NCI-H1694 treated with DMSO at 0.1 percent for 48 hours (cell line): ENCODE results near the gene LGALS9B.
"Not testable (repeated sequence)": the region's sequence is repeated elsewhere in the genome, so short reads cannot be mapped to it uniquely, and the experiment has no call there.

Source experiments
- DNase-seq: peaks from one replicate; lab custom pipeline; 2025; lab: John Stamatoyannopoulos, UW

LGALS9B gene

DNA sequence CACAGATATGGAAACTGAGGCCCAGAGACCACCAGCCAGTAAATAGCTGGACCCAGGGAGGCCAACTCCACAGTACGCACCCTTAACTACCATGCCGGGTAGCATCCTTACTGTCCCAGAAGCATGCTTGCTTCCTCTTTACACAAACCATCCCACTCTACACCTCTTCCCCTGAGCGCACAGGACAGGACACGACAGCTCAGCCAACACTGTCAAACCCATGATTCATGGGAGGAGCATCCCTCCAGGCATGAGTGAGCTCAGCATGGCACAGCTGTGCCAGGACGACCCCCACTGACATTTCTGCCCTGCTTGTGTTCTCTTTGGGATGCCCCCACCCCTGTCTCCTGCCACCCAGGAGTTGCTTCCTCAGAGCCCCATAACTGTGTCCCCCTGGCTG is 340 bp downstream of the LGALS9B start:
- not testable (repeated sequence) for DNase-seq

DNA sequence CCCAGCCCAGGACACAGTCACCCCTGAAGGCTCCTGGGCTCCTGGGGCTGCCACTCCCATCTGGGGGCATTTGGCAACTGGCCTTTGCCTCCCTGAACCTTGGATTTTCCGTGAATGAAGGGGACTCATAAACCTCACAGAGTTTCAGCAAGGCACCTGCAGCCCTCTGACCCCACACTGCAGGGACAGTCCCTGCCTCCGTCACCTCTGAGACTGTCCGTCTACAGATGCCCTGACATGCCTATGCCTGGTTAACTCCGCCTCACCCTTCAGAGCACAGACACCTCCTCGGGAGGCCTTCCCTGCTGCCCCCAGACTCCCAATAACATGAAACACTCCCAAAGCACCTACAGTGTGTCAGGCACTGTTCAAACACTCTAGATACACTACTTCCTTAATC is 786 bp downstream of the LGALS9B start:
- DNase-seq: not testable (repeated sequence)

DNA sequence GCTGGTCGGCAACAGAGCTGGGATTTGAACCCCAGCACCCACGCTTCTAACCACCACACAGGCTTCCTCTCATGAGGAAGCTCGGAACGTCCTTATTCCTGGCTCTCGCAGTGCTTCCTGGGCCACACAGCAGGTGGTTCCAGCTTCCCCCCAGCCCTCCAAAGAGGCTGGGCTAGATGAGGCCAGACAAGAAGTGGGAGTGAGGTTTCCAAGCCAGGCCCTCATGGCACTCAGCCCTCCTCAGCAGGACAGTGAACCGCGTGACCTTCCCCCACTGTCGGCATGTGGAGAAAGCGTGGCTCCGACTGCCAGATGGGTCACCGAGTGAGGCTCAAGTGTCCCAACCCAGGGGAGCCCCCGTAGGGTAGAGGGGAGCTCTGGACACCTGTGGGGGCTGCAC is 1.8 kb downstream of the LGALS9B start:
- DNase-seq: not testable (repeated sequence)

DNA sequence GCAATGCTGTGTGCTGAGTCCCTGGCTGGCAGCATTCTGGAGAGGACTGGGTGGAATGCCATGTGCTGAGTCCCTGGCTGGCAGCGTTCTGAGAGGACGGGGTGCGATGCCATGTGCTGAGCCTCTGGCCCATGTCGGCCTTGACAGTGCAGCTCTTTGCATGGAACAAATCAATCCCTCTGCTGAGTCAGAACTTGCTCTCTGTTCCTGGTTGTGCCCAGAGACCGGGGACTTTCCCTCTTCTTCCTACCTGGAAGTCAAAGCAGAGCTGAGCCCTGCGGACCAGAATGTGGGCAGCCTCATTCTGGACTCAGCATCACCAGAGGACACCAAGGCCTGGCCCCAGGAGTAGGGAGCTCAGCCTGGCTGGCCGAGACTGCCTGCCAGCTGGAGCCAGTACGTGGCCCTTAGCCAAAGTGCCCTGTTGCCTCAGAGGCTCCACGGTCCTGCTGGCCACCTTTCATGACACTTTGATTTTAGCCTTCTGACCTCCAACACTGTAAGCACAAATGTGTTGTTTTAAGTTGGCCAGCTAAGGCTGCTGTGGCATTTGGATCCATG is 2.4 kb downstream of the LGALS9B start:
- DNase-seq: not testable (repeated sequence)

DNA sequence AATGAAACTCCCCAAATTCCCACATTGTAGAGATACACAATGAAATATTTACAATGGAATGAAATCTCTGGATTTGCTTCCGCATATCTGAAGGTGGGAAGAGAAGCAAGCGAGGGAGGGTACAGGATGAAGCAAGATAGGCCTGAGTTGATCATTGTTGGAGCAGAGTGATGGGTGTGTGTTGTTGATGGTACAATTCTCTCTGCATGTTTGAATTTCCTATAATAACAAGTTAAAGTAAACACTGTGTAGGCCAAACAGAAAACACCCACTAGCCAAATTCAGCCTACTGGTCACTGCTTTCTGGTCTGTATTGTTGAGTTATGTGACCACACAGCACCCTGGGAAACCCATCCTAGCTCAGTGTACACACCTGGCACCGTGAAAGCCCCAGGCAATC is 5.2 kb downstream of the LGALS9B start:
- DNase-seq: not testable (repeated sequence)

DNA sequence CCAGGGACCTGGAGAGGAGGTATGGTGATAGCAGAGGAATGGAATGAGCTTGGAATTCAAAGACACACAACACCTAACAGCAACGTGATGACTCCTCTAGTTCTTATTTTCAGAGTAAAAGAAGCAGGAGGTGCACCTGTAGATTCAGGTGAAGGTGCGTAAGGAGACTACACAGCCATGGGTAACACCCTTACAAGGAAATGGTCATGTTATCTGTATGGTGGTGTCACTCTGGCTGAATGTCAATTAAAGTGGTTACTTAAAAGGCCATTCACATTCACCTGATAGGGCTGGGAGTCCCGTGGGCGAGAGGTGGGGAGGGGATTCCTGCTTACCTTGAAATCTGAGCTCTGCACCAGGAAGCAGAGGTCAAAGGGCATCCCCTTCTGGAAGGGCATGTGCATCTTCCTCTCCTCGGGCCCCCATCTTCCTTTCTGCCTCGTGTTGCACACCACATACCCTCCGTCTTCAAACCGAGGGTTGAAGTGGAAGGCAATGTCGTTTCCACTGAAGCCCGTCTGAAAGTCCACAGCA is 9.4 kb downstream of the LGALS9B start:
- not testable (repeated sequence) for DNase-seq

DNA sequence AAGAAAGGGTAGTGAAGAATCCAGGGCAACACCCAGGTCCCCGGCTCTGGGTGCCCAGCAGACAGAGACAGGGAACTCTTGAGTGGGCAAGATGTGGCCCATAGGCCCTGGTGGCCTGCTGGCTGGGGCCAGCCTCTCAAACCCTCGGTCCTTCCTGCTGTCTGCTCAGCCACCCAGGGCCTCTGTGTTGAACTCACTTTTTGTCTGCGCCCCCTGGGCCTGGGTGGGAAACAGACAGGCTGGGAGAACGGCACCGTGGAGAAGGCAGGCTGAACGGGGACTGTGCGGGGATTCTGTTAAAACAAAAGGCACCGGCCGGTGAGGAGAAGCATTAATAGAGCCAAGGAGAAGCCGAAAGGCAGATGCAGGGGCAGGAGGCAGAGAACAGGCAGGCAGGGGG is 12.2 kb downstream of the LGALS9B start:
- not testable (repeated sequence) for DNase-seq

DNA sequence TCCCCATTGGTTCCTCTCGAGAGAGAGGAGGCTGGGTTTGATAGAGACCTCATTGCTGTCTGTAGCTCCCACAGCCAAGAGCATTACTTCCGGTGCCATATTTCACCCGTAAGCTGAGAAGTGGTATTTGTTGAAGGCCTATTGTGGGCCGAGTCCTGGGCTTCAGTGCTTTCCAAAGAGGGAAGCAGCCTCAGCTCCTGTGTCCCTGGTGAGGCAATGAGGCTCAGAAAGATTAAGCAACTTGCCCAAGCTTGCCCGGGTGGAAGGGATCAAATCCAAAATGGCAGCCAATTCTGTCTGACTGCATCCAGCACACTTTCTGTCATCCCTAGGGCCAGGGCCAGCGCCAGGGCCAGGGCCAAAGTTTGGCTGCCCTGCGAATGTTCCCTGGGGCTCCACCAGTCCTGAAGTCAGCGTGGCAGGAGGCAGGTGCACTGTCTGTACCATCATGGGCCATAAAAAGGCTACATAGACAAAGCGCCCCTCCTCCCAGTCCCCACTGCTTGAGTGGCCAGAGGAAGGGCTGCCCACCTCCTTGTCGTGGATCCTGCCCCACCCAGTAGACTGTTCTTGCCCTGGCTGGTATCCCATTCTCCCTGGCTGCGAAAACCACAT is 13.4 kb downstream of the LGALS9B start:
- DNase-seq: not testable (repeated sequence)

DNA sequence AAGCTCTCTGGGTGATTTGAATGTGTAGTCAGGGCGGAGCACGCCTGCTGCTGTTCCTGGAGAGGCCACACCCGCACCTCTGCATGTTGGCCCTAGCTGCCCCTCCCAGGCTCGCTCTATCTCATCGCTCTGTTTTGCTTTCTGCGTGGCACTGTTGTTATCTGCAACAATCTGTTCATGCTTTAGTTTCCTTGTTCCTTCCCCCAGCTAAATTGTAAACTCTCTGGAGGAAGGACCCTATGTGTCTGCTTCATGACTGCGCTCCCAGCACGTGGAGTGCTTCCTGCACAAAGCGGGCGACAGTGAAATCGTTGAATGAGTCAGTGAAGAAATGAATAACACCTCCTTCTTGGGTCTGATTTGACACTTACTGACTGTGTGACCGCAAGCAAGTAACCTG is 16.5 kb downstream of the LGALS9B start:
- not testable (repeated sequence) for DNase-seq

DNA sequence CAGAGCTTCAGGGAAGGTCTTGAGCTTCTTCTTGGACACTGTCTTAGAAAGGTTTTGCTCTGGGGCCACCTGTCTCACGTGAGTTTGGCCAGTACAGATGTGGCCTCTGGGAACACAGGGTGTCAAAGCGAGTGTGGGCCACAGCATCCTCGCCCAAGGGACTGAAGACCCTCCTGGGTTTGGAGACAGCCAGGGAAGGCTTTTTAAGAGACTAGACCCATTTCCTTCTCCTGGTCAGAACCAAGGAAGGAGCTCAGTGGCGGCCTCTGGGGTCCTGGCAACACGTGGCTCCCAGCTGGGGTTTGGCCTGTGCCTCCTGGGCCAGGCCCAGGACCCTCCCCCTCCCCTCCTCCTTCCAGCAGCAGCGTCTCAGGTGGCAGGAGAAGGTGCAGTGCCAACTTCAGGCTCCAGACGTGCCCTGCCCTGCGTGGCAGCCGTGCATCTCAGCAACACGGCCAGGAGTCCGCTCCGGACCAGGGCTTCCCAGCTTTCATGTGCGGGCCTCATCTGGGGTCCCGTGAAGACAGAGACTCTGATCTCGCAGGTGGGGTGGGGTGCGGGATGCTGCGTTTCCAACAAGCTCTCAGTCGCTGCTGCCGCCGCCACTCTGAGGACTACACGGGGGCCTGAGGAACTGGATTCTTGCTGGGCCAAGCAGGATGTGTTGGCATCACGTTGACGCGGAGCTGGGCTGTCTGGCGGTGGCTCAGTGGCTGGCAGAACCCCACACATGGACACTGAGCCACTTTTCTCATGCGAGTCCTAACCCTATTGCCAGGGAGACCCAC is 19.6 kb downstream of the LGALS9B start:
- DNase-seq: not testable (repeated sequence)

DNA sequence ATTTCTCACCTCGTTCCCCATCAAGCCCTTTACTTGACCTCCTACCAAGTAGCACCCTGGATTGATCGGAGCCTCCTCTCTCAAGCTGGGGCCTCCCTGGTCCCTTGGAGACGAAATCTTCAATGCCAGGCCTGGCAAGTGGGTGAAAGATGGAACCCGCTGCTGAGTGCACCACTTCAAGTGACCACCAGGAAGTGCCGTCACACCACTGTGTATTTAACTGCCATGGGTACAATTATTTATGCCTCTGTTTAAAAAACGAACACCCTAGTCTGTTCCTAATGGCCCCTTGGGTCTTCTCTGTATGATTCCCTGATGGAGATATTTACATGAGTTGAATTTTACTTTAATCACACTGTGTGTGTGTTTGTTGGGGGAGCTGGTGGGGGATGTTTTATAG is 20.4 kb downstream of the LGALS9B start:
- not testable (repeated sequence) for DNase-seq

DNA sequence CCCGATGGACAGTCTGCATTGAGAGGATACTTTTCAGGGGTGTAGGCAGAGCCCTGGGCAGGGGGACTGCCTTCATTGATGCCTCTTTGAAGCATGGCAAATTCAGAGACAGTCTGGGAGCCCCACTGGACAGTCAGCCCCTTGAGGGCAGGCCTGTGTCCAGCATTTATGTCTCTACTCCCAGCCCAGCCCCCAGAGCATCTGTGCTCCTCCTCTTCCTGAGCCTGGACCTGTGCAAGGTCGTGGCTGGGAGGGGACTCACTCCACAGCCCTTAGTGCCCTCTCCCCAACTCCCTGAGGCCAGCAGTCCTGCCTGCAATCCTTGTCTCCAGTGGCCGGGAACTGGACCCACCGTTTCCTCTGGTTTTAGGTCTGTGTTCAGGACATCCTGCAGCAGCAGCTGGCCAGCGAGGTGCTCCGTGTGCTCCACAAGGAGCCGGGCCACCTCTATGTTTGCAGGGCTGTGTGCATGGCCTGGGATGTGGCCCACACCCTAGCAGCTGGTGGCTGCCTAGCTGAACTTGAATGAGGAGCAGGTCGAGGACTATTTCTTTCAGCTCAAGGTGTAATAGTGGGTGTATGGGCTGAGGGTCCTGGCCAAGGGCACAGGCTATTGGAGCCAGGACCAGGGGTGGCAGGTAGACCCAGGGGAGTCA is 22.6 kb downstream of the LGALS9B start:
- not testable (repeated sequence) for DNase-seq

DNA sequence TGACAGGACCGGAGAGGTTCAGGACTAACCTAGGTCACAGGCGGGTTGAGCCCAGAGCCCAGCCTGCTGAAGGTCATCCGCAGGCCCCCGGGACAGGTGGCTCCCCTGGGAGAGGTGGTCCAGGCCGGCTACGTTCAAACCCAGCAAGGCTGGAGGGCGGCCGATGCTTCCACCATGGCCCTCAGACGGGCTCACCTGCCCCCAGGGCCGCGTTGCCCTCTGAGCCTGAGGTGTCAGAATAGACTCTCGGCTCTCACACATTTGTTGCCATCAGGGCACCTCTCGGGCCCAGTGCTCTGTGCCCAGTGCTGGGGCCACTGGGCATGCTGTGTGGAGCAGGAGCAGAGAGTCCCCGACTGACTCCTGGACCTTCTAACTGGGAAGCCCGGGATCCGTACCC is 23.2 kb downstream of the LGALS9B start:
- not testable (repeated sequence) for DNase-seq

DNA sequence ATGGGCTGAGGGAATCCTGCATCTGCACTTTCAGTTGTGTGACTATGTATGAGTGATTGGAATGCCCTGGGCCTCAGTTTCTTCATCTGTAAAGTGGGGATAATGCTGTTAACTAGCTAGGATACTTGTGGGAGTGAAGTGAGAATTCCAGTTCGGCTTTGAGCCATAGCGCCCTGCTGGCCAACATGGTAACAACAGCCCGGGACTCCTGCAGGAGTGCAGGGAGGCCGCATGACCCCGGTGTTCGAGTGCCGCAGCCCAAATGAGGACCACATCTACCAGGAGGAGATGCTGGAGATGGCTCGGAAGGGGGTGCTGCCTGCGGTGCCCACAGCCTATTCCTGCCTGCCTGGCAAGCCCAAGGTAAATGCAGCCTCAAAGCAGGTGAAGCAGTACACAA is 23.7 kb downstream of the LGALS9B start:
- not testable (repeated sequence) for DNase-seq

DNA sequence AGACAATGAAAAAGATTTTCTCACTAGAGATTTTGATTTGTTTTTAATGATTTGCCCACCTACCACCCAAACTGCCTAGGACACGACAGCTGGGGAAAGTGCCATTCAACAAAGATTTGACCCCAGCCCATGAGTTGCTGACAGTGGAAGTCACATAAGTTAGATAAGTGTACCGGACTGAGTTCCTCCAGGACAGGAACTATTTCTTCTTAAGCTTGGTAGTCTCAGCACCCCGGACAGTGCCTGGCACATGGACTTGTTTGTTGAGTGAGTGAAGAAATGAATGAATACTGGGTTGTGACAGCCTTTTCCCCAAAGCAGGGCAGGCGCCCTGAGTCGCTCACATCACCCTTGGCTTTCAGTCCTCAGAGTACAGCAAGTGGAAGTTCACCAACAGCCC is 26.7 kb downstream of the LGALS9B start:
- not testable (repeated sequence) for DNase-seq

DNA sequence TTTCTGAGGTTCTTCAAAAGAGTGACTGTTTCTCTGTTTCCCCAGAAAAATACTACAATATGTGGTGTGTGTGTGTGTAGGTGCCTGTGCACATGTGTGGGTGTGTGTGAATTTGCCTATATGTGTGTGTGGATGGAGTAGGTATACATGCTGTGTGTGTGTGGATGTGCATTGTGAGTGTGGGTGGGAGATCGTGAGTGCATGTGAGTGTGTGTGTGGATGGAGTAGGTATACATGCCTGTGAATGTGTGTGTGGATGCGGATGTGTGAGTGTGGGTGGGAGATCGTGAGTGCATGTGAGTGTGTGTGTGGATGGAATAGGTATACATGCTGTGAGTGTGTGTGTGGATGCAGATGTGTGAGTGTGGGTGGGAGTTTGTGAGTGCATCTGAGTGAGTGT is 32.2 kb downstream of the LGALS9B start:
- not testable (repeated sequence) for DNase-seq

DNA sequence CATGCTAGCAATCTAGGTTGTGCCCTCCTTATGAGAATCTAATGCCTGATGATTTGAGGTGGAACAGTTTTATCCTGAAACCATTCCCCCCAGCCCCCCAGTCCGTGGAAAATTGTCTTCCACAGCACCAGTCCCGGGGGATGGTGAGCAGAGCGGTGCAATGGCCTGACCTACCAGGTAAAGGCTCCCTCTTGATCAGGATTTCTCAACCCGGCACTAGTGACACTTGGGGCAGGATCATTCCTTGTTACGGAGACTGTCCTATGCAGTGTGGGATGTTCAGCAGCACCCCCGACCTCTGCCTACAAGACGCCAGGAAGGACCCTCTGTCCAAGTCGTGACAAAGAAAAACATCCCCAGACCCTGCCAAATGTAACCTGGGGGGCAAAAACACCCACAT is 34.0 kb downstream of the LGALS9B start:
- not testable (repeated sequence) for DNase-seq

DNA sequence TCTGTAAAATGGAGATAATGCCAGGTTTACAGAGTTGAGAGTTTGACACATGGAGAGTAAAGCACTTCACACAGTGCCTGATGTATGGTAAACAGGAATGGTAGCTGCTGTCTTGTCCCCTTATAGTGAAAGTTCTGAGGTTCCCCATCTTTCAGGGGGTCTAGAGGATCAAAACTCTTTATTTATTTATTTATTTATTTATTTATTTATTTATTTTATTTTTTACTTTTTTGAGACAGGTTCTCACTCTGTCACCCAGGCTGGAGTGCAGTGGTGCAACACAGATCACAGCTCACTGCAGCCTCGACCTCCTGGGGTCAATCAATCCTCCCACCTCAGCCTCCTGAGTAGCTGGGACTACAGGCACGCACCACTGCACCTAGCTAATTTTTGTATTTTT is 40.1 kb downstream of the LGALS9B start:
- not testable (repeated sequence) for DNase-seq

DNA sequence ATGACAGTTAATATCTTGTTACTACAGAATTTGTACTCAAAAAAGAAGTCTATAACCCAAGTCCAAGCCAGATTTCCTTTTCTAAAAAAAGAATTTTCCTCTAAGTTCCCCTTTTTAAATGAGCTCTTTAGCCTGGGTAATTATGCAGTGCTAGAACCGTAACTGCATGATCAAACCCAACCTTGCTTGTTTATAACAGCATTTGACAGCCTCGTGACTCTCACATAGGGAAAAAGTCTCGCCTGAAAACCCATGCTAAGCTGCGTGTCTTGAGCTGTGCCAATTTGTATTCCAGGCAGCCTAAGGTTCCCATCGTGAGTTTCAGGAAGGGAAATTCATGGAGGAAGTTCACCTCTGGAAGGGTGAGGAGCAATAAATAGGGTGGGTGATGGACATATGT is 44.5 kb downstream of the LGALS9B start:
- DNase-seq: not testable (repeated sequence)

DNA sequence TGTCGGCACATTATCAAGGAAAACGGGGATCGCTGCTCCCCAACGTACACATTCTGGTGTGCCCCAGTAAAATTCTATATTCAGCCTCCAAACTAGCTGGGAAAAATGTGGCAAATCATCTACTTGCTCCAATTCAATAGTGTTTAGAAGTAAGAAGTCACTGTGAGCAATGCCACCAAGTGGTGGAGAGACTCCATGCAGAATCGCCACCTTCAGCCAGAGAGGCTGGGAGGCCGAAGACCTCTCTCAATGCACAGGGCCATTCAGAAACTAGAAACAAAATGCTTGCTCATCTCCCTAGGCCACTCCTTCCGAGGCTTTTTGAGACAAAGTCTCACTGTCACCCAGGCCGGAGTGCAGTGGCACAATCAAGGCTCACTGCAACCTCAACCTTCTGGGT is 48.5 kb downstream of the LGALS9B start:
- DNase-seq: not testable (repeated sequence)

DNA sequence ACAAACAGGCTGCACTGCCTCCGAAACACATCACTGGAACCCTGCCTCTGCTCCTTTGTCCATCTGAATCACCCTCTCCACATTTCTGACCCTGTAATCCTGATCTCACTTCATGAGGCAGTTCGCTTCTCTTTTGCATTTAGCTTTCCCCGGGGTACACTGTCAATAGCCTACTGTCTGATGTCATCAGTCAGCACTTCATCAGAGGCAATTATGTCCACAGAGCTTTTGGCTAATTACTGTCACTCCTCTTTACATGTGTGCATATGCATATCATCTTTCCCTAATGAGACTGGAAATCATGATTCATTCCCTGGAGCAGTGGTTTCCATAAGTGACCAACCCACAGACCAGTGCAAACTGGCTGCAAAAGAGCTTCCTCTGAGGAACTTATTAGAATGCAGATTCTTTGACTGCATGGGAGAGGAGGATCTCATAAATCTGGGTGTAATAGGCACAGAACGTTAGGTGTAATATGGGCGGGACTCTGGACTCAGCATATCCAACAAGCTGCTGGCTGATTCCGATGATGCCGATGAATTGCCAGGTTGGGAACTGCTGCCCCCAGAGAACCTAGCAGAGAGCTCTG is 49.8 kb downstream of the LGALS9B start:
- not testable (repeated sequence) for DNase-seq

DNA sequence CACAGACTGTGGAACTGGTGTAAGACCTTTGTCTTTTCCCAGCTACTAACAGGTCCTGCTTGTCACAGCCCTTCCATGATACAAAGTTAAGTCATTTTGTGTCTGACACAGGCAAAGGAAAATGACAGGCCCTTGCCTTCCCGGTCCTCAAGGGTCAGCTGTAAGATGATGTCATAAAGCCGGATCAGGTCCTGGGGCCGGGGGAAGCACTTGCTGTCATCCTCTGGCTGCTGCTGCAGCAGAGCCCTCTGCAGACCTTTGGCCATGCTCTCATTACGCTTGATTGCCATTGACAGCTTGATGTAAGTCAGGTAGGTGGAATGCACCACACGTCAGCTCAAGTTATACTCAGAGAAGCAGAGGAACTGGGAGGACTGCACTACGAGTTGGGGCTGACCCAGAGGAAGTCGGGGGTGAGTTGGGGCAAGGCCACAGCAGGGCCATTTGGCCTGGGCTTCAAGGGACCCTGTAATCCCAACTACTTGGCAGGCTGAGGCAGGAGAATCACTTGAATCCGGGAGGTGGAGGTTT is 50.9 kb downstream of the LGALS9B start:
- not testable (repeated sequence) for DNase-seq
